22Rv1 (cell line): ENCODE measurements around the gene NCKAP1.

ENCODE experiments used
- CTCF ChIP-seq: fragments of 450-650 bp; IDR thresholded peaks from 2 replicates; pipeline ENCODE4 v1.5.1; 2017; ENCODE audit warnings: mild to moderate bottlenecking
- ZFX ChIP-seq: fragments of 450-650 bp; IDR thresholded peaks from 2 replicates; pipeline ENCODE4 v1.6.1; 2017; ENCODE audit warnings: antibody characterized with exemption, borderline replicate concordance

- no peak for TF ChIP-seq CTCF
- no peak for TF ChIP-seq ZFX
Observed at GRCh38 chr2:182885771-182886170, 152.5 kb downstream of the NCKAP1 start.
